Neural progenitor cell (in vitro differentiated cells): Measurements from ENCODE around the gene EZH2. TPM values are rescaled to one million over a fixed set of nuclear protein-coding genes. Genes with fewer than 3 reads are reported as not detected.

ENCODE experiments used
- DNase-seq: peaks from one replicate; pipeline ENCODE4 v3.0.0-alpha.2; 2016; ENCODE audit warnings: low spot score
- H2AFZ ChIP-seq: fragments of 200-600 bp; sonication (generic); replicated peaks from 2 replicates; pipeline ENCODE4 v1.6.1; 2016; ENCODE audit warnings: antibody characterized with exemption
- H3F3A ChIP-seq: fragments of 200-600 bp; sonication (generic); 2 replicates; pipeline ENCODE4 v1.6.1; 2016; ENCODE audit warnings: antibody characterized with exemption, low read depth
- H3K27ac ChIP-seq: fragments of 200-600 bp; sonication (generic); 2 replicates; pipeline ENCODE4 v1.5.1; 2016; ENCODE audit warnings: mild to moderate bottlenecking
- H3K27me3 ChIP-seq: fragments of 200-600 bp; sonication (generic); 2 replicates; pipeline ENCODE4 v1.6.1; 2016; ENCODE audit warnings: mild to moderate bottlenecking, moderate library complexity
- H3K36me3 ChIP-seq: fragments of 200-600 bp; sonication (generic); 2 replicates; pipeline ENCODE4 v1.5.1; 2016
- H3K4me1 ChIP-seq: fragments of 200-600 bp; sonication (generic); 2 replicates; pipeline ENCODE4 v1.6.1; 2016; ENCODE audit warnings: mixed run types
- H3K4me2 ChIP-seq: fragments of 200-600 bp; sonication (generic); 2 replicates; pipeline ENCODE4 v1.6.1; 2016
- H3K4me3 ChIP-seq: fragments of 200-600 bp; sonication (generic); 2 replicates; pipeline ENCODE4 v1.5.1; 2016
- H3K79me2 ChIP-seq: fragments of 200-600 bp; sonication (generic); 2 replicates; pipeline ENCODE4 v1.6.1; 2016; ENCODE audit warnings: low read depth
- H3K9ac ChIP-seq: fragments of 200-600 bp; sonication (generic); 2 replicates; pipeline ENCODE4 v1.6.1; 2016
- H3K9me3 ChIP-seq: fragments of 200-600 bp; sonication (generic); 2 replicates; pipeline ENCODE4 v1.5.1; 2016; ENCODE audit warnings: low read depth
- H4K20me1 ChIP-seq: fragments of 200-600 bp; sonication (generic); 2 replicates; pipeline ENCODE4 v1.6.1; 2016; ENCODE audit warnings: low read depth
- H3K27ac Mint-ChIP-seq: 3 replicates; pipeline ENCODE4 v1.8.0; 2021; ENCODE audit warnings: mixed read lengths
- H3K27me3 Mint-ChIP-seq: 2 replicates; pipeline ENCODE4 v1.8.0; 2022; ENCODE audit warnings: low read depth, mild to moderate bottlenecking, inconsistent platforms, moderate library complexity, mixed read lengths; ENCODE audit not compliant: insufficient read depth
- H3K36me3 Mint-ChIP-seq: 3 replicates; pipeline ENCODE4 v1.8.0; 2021; ENCODE audit warnings: mixed read lengths
- H3K4me1 Mint-ChIP-seq: 3 replicates; pipeline ENCODE4 v1.8.0; 2021; ENCODE audit warnings: mixed read lengths
- H3K4me3 Mint-ChIP-seq: 3 replicates; pipeline ENCODE4 v1.8.0; 2021; ENCODE audit warnings: mild to moderate bottlenecking, moderate library complexity, mixed read lengths
- H3K9me3 Mint-ChIP-seq: 3 replicates; pipeline ENCODE4 v1.8.0; 2020; ENCODE audit warnings: mixed read lengths
- EZH2 ChIP-seq: fragments of 200-600 bp; sonication (generic); IDR thresholded peaks from 2 replicates; pipeline ENCODE4 v1.6.1; 2017; ENCODE audit warnings: antibody characterized with exemption, mild to moderate bottlenecking, moderate library complexity
- EZH2phosphoT487 ChIP-seq: fragments of 200-600 bp; sonication (generic); IDR thresholded peaks from 2 replicates; pipeline ENCODE4 v1.6.1; 2017; ENCODE audit warnings: antibody characterized with exemption
- total RNA-seq: library from RNA; depleted of rRNA; stranded (reverse); fragments of >200 nt; gene quantifications from 2 replicates; pipeline ENCODE4 v1.2.3, GENCODE V29; 2015; ENCODE audit warnings: low replicate concordance
- TF ChIP-seq, protein P1 (sequence below): fragments of 200-600 bp; sonication (generic); IDR thresholded peaks from 2 replicates; pipeline ENCODE4 v1.5.1; 2017; ENCODE audit warnings: antibody characterized with exemption, mild to moderate bottlenecking

The EZH2 gene
- total RNA-seq, 1 donor from 2014 or later: 112 TPM

DNA sequence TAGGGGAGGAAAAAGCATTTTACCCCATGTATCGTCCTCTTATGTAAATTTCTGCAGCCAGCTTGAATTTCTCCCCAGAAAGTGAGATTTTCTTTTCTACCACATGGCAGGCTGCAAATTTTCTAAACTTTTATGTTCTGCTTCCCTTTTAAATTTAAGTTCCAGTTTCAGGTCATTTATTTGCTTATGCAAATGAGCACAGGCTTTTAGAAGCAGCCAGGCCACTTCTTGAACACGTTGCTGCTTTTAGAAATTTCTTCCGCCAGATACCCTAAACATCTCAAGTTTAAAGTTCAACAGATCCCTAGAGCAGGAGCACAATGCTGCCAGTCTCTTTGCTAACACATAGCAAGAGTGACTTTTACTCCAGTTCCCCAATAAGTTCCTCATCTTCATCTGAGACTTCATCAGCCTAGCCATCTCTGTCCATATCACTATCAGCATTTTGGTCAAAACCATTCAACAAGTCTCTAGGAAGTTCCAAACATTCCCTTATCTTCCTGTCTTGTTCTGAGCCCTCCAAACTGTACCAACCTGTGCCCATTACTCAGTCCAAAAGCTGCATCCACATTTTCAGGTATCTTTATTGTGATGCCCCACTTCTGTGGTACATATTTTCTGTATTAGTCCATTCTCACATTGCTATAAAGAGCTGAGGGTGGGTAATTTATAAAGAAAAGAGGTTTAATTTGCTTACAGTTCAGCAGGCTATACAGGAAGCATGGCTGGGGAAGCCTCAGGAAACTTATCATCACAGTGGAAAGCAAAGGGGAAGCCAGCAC, 16.3 kb downstream of the EZH2 start:
- Mint-ChIP-seq H3K4me3 (no peak overlapping the region), H3K27me3 (peaks cover 1% of the 10 kb centered on the region), H3K27ac (peak overlapping the region; percentile 64), H3K4me1 (peaks cover 9% of the 10 kb centered on the region), H3K9me3 (peaks cover 6% of the 10 kb centered on the region), H3K36me3 (peaks cover 25% of the 10 kb centered on the region)
- Histone ChIP-seq H3K27ac (no peak overlapping the region), H3K4me1 (peaks cover 5% of the 10 kb centered on the region), H3K9ac (no peak overlapping the region), H3K36me3 (no peaks in the 10 kb centered on the region), H3K9me3 (no peaks in the 10 kb centered on the region), H3F3A (peaks cover 10% of the 10 kb centered on the region), H2AFZ (no peak overlapping the region), H3K27me3 (no peaks in the 10 kb centered on the region), H4K20me1 (peaks cover 95% of the 10 kb centered on the region), H3K4me2 (no peak overlapping the region), H3K79me2 (peaks cover 100% of the 10 kb centered on the region), H3K4me3 (no peak overlapping the region)
- TF ChIP-seq EZH2phosphoT487 (no peak), EZH2 (no peak)
- TF ChIP-seq, protein P1, sequence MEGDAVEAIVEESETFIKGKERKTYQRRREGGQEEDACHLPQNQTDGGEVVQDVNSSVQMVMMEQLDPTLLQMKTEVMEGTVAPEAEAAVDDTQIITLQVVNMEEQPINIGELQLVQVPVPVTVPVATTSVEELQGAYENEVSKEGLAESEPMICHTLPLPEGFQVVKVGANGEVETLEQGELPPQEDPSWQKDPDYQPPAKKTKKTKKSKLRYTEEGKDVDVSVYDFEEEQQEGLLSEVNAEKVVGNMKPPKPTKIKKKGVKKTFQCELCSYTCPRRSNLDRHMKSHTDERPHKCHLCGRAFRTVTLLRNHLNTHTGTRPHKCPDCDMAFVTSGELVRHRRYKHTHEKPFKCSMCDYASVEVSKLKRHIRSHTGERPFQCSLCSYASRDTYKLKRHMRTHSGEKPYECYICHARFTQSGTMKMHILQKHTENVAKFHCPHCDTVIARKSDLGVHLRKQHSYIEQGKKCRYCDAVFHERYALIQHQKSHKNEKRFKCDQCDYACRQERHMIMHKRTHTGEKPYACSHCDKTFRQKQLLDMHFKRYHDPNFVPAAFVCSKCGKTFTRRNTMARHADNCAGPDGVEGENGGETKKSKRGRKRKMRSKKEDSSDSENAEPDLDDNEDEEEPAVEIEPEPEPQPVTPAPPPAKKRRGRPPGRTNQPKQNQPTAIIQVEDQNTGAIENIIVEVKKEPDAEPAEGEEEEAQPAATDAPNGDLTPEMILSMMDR: no peak
- no peak for DNase-seq

- no peaks in the 10 kb centered on the region for H3K36me3 ChIP-seq
- no peak for DNase-seq
- no peaks in the 10 kb centered on the region for H3K27me3 ChIP-seq
- Mint-ChIP-seq H3K36me3 (peaks cover 18% of the 10 kb centered on the region), H3K9me3 (peaks cover 6% of the 10 kb centered on the region), H3K27ac (no peak overlapping the region), H3K4me3 (no peak overlapping the region), H3K4me1 (peaks cover 18% of the 10 kb centered on the region), H3K27me3 (no peaks in the 10 kb centered on the region)
- H4K20me1 ChIP-seq: peaks cover 96% of the 10 kb centered on the region
- no peak overlapping the region for H2AFZ ChIP-seq
- no peak overlapping the region for H3K27ac ChIP-seq
- TF ChIP-seq, protein P1: no peak
- TF ChIP-seq EZH2: no peak
- no peak for TF ChIP-seq EZH2phosphoT487
- H3K79me2 ChIP-seq: peaks cover 100% of the 10 kb centered on the region
- no peak overlapping the region for H3K4me3 ChIP-seq
- H3K4me2 ChIP-seq: no peak overlapping the region
- H3F3A ChIP-seq: peaks cover 10% of the 10 kb centered on the region
- no peaks in the 10 kb centered on the region for H3K9me3 ChIP-seq
- H3K4me1 ChIP-seq: peaks cover 5% of the 10 kb centered on the region
- no peak overlapping the region for H3K9ac ChIP-seq
Measured at GRCh38 chr7:148866362-148866761, 17.7 kb downstream of the EZH2 start.

GRCh38 chr7:148865283-148865682, 18.8 kb downstream of the EZH2 start:
- H3K36me3 ChIP-seq: no peaks in the 10 kb centered on the region
- peaks cover 5% of the 10 kb centered on the region for H3K4me1 ChIP-seq
- peaks cover 18% of the 10 kb centered on the region for H3K36me3 Mint-ChIP-seq
- H2AFZ ChIP-seq: no peak overlapping the region
- peaks cover 18% of the 10 kb centered on the region for H3K4me1 Mint-ChIP-seq
- H3K4me3 ChIP-seq: no peak overlapping the region
- no peak for DNase-seq
- H3K27me3 Mint-ChIP-seq: no peaks in the 10 kb centered on the region
- peaks cover 10% of the 10 kb centered on the region for H3F3A ChIP-seq
- TF ChIP-seq EZH2 (no peak), EZH2phosphoT487 (no peak)
- TF ChIP-seq, protein P1: no peak
- H3K27ac ChIP-seq: peak overlapping the region; percentile 23
- no peaks in the 10 kb centered on the region for H3K27me3 ChIP-seq
- peaks cover 100% of the 10 kb centered on the region for H3K79me2 ChIP-seq
- H3K9me3 Mint-ChIP-seq: peaks cover 6% of the 10 kb centered on the region
- H3K9ac ChIP-seq: no peak overlapping the region
- peaks cover 98% of the 10 kb centered on the region for H4K20me1 ChIP-seq
- no peaks in the 10 kb centered on the region for H3K9me3 ChIP-seq
- H3K4me2 ChIP-seq: no peak overlapping the region
- no peak overlapping the region for H3K4me3 Mint-ChIP-seq
- no peak overlapping the region for H3K27ac Mint-ChIP-seq
